ENCODE results near the gene ZKSCAN2.
A peak's percentile ranks its signal among the peaks of the same experiment; 100 is the strongest.

Gene ZKSCAN2

DNA sequence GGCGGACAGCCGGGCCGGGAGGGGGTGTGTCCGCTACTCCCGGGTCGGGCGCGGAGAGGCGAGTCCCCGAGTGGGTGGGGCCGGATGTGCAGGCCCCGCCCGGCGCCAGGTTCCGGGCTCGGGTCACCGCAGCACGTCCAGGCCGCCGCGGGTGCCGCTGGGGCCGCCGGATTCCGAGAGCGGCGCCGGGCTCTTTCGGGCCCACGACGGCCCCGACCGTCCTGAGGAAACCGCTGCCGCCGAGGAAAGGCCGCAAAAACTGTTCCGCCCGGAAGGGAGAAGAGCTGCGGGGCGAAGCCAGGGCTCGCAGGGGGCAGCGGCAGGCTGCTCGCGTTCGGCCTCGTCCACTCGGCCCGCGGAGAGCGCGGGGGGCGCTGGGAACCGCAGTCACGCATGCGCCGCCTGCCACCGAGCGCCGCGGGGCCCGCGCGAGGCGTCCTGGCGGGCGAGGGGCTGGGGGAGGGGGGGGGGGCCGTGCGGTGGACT, at the start of gene ZKSCAN2:
Gene ZKSCAN2 (minus strand): TSS at position 376 of the 486 bp plus-strand sequence. CDS start 718 bp downstream, outside the sequence.
- peak; percentile 92 for DNase-seq (ENCODE audit: low read depth)

DNA sequence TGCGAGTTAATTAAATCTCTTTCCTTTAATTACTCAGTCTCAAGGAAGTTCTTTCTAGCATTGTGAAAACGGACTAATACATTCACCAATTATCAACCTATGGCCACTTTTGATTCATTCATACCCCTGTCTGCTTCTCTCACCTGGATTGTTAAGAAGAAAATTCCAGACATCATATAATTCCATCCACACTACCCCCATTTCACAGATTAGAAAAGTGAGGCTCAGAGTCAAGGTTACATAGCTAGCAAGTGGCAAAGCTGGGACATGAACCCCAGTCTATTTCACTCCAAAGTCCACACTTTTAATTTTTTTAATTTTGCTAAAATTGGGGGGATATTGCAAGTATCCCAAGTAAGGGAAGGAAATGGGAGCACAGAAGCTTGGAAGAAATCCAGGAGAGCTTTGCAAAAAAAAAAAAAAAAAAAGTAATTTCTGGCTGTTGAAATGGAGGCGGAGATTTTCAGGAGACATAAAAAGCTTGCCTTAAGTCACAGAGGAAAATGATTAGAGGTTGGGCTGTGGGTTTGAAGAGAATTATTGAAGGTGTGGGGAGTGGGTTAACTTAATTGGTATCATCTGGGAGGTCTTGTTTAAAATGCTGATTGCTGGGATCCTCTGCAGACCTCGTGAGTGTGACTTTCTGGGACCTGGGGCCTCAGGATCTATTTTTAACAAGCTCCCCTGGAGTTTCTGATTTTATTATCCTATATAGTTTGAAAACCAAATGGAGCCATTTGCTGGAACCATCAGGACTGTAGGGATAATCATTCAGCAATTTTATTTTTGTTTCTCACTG, 42.3 kb upstream of the ZKSCAN2 start:
- no peak for DNase-seq (ENCODE audit: low read depth)

DNA sequence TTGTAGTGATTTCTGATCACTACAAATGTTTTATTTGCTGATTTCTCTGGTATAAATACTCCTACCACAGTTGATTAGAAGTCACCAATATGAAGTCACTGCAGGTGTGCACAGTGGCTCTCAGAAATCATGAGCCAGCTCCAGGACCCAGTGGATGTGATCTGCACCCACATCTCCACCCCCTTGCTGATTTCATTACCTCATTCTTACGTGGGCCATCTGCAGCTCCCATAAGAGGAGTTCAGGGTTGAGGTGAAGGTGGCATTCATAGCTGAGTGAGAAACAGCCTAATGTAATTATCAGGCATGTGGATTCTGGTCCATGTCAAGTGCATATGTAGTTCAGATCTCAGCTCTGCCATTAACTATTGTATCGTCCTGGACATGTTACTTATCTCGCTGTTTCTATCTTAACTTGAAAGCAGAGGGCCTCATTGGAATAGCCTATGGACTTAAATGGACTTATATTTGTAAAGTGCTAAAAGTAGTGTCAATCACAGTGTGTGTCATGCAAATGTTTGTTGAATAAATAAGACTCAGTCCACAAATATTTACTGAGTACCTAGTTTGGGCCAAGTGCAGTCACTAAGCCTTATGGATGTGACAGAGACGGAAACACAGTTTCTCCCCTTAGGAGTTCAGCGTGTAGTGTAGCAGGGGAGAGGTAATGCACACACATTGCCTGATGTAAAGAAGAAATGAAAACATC, 40.7 kb upstream of the ZKSCAN2 start:
- no peak for DNase-seq (ENCODE audit: low read depth)

DNA sequence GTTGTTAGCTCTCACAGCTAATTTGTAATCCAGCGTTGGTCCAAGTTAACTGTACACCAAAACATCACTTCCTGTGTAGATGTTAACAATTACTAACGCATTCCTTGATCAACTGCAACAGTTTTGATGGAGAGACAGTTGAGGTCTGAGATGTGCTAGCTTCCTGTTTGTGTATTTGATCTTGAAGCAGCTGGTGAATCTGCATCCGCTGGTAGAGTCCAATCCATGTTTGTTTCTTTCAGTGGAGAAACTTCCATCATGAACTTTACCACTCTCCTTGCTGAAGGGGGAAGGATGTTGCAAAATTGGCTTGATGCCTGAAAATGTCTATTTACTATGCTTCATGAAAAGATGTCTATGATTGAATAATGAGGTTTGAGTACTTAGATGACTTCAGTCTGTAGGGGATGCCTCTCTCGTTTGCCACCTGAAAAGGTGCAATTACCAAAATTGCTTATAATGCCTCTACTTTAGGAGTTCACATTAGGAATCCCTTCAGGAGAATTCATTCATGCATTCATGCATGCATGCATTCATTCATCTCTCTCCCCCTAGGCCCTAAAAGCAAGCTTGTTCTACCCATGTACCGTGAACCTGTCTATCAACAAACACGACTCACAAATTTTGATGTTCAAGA, 39.6 kb upstream of the ZKSCAN2 start:
- DNase-seq (ENCODE audit: low read depth) = no peak

DNA sequence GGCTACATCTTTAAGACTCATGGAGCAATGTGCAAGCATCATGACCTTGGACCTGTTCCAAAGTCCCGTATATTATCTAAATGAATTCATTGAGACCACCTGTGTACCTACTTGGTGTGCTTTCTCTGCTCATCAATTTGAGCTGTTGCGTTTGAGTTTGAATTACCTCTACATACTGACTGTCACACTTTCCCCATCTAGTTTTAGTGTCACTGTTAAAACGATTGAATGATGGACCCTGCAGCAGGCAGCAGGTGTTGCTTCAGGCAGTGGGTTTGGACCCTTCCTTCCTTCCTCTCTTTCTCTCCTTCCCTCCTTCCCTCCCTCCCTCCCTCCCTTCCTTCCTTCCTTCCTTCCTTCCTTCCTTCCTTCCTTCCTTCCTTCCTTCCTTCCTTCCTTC, 33.9 kb upstream of the ZKSCAN2 start:
- no peak for DNase-seq (ENCODE audit: low read depth)

DNA sequence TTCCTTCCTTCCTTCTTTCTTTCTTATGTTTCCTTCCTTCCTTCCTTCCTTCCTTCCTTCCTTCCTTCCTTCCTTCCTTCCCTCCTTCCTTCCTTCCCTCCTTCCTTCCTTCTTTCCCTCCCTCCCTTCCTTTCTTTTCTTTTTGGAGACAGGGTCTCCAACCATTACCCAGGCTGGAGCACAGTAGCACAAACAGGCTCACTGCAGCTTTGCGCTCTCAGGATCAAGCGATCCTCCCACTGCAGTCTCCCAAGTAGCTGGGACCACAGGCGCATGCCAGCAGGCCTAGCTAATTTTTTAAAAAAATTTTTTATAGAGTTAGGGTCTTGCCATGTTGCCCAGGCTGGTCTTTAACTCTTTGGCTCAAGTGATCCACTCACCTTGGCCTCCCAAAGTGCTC, 31.8 kb upstream of the ZKSCAN2 start:
- no peak for DNase-seq (ENCODE audit: low read depth)

DNA sequence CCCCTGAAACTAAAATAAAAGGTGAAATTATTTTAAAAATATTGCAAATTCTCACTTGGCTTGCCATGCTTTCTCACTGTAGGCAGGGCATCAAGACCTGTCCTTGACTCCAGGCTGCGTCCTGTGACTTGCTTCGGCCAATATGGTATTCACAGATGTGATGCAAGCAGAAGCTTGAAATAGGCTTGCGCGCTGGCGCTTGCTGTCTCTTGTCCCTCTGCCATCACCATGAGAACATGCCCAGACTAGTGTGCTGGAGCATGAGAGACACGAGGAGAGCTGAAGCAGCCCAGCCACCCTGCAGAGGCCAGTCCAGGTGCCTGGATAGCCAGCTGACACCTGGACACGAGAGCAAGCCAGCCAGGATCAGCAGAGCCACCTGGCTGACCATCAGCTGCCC, 21.8 kb upstream of the ZKSCAN2 start:
- DNase-seq (ENCODE audit: low read depth) = no peak

DNA sequence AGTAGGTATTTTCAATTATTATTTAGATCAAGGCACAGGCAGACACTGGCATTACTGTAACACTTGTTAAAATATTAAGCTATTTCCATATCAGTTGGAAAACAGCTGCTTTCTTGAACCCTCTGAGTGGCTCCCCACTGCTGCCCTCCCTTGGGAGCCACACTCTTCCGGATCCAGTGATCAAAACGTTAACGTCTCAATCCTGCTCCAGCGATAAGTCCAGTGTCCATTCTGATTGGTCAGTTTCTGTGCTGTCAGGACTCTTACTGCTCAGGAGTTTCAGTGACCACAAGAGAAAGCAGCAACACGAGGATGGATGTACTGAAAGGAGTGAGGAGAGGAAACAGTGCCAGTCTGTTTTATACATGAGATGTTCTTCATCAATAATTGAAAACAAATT, 13.8 kb upstream of the ZKSCAN2 start:
- DNase-seq (ENCODE audit: low read depth) = no peak

DNA sequence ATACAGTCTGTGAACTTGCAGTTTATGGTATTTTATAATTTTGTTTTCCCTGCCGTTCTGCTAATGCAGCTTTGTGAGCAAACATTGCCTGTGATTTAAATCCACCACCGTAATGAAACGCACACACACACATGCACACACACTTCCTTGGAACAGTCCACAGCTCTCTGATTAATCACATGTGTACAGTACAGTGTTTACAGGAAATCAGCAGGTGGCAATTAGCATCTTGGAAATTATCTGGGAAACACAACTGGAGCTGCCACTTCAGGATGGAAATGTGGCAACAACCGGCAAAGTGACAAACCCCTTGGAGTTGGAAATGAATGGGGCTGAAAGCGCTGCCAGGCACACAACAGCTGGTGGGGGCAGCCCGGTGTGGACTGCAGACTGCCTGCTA, 12.9 kb upstream of the ZKSCAN2 start:
- DNase-seq (ENCODE audit: low read depth) = peak; percentile 52

DNA sequence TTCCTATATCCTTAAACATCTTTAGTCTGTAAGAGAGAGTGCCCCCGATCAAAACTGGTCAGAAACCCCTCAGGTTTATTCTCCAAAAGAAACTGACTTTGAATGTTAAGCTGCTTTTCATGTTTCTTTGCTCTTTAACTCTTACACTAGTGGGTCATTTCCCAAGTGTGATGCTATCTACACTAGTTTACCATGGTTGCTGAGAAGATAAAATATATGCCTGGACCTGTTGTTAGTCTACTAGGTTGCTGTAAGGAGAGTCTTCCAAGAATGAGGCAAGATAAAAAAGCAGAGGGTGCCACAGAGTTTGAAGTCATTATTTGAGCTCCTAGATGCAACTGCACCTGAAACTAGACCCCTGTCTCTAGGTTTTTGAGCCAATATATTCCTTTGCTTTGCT, 12.2 kb upstream of the ZKSCAN2 start:
- no peak for DNase-seq (ENCODE audit: low read depth)

DNA sequence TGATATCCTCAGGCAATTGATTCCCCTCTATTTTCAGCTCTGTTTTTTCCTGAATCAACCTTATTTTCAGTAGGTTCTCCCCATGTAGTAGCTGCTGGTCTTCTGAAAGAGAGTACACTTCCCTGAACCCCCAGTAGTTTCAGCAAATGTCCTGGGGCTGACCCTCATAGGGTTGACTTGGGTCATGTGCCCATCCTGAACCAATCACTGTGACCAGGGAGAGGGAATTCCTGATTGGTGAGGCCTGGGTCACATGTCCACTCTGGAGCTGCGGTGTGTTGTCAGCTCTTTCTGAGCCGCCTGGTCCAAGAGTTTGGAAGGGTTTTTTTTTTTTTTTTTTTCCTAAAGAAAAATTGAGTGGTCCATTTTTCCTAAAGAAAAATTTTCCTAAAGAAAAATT, 8.3 kb upstream of the ZKSCAN2 start:
- no peak for DNase-seq (ENCODE audit: low read depth)

DNA sequence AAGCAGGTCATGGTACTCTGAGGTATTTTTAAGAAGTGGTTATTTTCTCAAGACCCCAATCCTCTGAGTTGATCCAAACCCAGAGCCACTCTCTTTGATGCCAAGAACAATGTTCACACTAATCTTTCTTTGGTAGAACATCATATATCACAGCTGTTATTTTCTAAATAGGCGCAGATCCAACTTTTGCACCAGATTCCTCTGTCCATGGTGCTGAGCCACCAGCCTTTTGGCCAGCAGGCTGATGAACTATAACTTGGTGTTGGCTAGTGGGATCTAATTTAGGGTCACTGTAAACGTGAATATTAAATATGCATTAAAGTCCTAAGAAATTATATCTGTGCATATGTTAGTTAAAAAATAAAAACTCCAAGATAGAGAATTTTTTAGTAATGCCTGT, 7.0 kb upstream of the ZKSCAN2 start:
- no peak for DNase-seq (ENCODE audit: low read depth)

DNA sequence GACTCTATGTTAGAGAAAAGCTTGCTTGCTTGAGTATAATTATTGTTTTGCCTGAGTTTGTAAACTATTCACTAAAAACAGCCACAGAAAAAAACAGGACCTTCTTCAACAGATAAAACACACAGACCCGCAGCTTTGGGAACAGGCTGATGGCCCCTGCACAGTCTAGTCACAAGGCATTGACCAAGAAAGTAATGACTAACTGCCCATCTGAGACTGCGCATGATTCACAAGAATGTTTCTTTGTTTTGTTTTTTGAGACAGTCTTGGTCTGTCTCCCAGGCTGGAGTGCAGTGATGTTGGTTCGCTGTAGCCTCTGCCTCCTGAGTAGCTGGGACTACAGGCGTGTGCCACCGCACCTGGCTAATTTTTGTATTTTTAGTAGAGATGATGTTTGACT, 2.8 kb upstream of the ZKSCAN2 start:
- no peak for DNase-seq (ENCODE audit: low read depth)

DNA sequence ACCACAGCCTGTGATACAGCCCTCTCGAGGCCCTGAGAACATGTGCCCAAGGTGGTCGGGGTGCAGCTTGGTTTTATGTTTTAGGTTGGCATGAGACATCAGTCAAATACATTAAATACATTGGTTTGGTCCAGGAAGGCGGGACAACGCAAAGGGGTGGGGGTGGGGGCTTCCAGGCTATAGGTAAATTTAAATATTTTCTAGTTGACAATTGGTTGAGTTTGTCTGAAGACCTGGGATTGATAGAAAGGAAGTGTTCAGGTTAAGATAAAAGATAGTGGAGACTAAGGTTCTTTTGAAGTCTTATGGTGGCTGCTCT, 1.2 kb upstream of the ZKSCAN2 start:
- DNase-seq (ENCODE audit: low read depth) = no peak

DNA sequence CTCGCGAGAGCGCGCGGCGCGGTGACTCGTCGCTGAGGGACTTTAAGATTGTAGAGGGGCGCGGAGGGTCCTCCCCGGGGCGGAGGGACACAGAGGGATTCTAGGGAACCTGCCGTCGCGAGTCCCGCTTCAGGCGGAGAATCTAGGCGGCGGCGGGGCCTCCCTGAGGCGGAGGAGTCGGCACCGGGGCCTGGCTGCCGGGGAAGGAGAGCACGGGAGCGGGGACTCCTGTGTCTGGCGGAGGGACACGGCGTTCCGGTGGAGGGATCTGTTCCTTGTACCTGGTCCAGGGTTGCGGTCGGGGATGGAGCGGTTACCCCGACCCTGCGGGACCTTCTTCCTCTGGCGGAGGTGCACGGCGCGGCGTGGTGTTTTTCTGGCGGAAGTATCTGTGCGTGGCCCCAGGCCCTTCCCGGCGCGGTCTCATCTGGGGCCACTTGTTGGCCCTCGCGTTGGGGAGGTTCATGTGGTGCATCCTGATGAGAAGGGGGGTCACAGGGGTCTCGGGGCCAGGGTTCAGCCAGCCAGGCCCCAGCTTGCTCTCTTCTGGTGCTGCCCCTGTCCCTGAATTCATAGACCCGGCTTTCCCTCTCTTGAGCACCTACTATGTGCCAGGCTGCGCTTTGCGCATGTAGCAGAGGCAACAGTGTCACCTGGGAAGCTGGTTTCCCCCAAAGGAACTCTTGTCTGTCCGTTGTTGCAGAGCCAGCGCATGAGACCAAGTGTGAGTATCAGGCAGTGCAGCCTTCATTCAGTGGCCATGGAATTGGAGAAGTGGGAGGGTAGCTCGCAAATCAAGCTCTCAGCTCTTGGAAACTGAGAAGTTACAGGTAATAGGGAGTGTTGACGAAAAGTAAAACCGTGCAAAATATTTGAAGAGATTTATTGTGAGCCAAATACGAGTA, 563 bp upstream of the ZKSCAN2 start:
- DNase-seq (ENCODE audit: low read depth) = peak; percentile 93

DNA sequence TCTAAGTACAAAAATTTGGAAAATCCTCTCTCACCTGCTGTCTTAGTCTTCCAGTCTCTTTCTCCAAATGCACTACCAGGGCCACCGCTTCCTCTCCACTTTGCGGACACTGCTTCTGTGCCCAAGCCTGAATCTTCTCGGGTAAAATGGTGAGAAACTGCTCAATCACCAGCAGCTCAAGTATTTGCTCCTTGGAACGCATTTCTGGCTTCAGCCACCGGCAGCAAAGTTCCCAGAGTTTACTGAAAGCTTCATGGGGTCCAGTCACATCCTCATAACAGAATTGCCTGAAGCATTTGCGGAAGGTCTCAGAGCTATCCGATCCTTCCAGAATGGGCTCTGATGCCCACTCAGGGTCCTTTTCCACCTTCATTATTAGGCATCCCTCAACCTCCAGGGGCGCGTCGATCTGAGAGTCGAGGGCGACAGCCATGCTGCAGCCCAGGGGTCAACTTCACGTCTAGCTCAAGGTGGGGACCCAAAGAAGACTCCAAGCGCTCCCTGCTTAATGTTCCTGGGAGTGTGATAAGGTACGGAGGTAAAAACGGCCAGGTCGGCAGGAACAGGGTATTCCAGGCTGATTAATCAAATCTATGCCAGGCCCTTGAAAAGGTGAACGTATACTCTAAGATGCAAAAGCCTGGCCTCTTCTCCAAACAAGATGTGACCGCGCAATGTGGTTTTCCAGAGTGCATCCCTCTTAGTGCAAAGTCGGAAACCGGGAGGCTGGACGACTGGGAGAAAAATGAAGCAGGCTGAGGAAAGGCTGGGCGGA, 763 bp downstream of the ZKSCAN2 start:
- peak; percentile 14 for DNase-seq (ENCODE audit: low read depth)

DNA sequence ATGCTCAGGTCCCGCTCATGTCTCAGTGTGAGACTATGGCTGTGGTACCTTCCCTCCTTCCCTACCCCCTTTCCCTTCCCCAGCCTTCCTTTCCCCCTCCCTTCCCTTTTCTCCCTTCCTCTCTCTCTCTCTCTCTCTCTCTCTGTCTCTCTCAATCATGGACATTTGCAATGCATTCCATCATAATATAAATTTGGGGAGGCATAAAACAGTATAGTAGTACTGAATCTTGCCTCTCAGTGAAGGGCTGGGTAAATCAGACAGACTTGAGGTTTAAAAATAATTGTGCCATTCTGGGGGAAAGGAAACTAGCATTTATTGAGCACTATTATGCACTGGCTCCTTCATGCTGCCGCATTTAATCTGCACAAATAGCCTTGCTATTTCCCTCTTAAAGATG, 4.3 kb downstream of the ZKSCAN2 start:
- DNase-seq (ENCODE audit: low read depth) = no peak

DNA sequence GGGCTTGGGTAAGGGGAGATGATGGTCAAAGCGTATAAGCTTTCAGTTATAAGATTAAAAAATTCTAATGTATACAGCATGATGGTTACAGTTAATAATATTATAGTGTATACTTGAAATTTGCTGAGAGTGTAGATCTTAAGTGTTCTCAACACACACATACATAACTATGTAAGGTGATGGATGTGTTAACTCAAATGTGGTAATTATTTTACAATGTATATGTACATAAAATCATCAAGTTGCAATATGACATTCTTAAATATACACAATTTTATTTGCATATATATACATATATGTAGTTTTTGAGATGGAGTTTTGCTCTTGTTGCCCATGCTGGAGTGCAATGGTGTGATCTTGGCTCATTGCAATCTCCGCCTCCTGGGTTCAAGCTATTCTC, 7.2 kb downstream of the ZKSCAN2 start:
- DNase-seq (ENCODE audit: low read depth) = no peak

DNA sequence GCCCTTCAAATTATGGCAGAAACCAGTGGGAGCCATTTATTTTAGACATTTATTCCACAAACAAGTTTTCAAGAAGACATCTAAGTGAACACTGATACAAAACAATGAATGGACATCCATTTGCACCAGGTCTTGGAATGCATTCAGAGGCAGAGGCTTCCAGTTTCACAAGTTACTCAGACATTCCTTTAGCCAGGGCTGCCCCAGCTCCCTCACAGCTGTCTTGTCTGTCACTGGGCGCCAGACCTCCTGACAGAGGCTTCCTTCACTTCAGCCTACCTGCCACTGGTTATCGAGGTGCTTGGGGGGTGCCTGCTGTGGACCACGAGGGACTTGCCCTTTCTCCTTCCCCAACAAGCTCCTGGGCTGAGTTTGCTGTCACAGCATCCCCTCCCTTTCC, 21.7 kb downstream of the ZKSCAN2 start:
- no peak for DNase-seq (ENCODE audit: low read depth)

DNA sequence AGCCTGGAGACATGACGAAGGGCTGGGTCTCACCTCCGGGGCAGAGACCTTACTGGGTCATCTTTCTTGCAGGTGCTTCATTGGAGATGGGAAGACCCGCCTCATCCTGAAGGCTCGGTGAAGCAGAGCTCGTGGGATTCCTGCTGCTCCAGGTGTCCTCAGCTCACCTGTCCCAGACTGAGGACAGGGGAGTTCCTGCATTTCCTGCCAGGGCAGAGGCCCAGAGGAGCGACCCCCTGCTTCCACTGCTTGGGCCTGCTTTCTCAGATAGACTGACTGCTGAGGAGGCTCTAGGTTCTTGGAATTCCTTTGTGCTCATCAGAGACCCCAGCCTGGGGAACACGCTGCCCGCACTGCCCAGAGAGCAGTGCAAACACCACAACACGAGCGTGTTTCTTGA, 29.3 kb downstream of the ZKSCAN2 start:
- DNase-seq (ENCODE audit: low read depth) = no peak

DNA sequence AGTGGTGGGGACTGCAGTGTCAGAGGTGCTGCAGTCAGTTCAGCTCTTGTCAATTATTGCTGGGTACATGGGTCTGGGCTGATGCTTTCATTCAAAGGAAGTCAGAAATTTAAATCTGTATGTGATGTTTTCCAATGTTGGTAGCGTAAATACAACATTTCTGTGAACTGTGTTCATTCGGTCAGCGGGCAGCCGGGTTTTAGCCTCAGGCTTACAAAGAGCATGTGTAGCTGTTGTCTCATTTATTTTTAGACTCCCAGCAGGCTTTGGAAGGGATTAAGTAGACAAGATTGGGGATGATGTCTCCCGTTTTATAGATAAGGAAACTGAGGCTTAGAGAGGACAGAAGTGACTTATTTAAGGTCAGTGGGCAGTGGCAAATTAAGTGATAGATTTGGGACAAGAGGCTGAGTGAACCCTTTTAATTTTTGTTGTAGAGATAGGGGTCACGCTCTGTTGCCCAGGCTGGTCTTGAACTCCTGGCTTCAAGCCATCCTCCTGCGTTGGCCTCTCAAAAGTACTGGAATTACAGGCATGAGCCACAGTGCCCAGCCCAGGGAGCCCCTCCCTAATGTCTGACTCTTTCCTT, 32.8 kb downstream of the ZKSCAN2 start:
- no peak for DNase-seq (ENCODE audit: low read depth)
